OCI-LY3 (cell line): ENCODE measurements around the gene ZSCAN1.

Experiments used
- H2AFZ ChIP-seq: fragments of 200-600, 300-600 bp; shearing (Covaris generic); 2 replicates; pipeline ENCODE4 v1.6.0; 2014; ENCODE audit warnings: antibody characterized with exemption, low read depth, low read length
- H3K27ac ChIP-seq: fragments of 200-600, 300-600 bp; sonication (generic); 2 replicates; pipeline ENCODE4 v1.5.1; 2014; ENCODE audit warnings: mild to moderate bottlenecking, low read length, moderate library complexity, mixed read lengths
- H3K27me3 ChIP-seq: fragments of 200-600, 300-600 bp; sonication (generic); 2 replicates; pipeline ENCODE4 v1.6.1; 2014; ENCODE audit warnings: low read depth, low read length, mixed read lengths
- H3K36me3 ChIP-seq: fragments of 200-600, 300-600 bp; sonication (generic); replicated peaks from 2 replicates; pipeline ENCODE3; 2014; ENCODE audit warnings: low read depth, low read length, mixed read lengths
- H3K4me1 ChIP-seq: fragments of 300-600, 200-600 bp; sonication (generic); 2 replicates; pipeline ENCODE4 v1.6.1; 2014; ENCODE audit warnings: low read length, mixed read lengths
- H3K4me2 ChIP-seq: fragments of 200-600, 300-600 bp; sonication (generic); 2 replicates; pipeline ENCODE4 v1.6.1; 2014; ENCODE audit warnings: low read length, mixed read lengths
- H3K4me3 ChIP-seq: fragments of 300-600, 200-600 bp; sonication (generic); 2 replicates; pipeline ENCODE4 v1.5.1; 2014; ENCODE audit warnings: antibody characterized with exemption, mild to moderate bottlenecking, low read length, moderate library complexity
- H3K79me2 ChIP-seq: fragments of 300-600, 200-600 bp; shearing (Covaris generic); 2 replicates; pipeline ENCODE4 v1.6.1; 2014; ENCODE audit warnings: mild to moderate bottlenecking, low read length, mixed read lengths
- H3K9ac ChIP-seq: fragments of 300-600, 200-600 bp; shearing (Covaris generic); 2 replicates; pipeline ENCODE4 v1.6.0; 2014; ENCODE audit warnings: mild to moderate bottlenecking, low read length, moderate library complexity
- H3K9me3 ChIP-seq: fragments of 200-600, 300-600 bp; shearing (Covaris generic); 2 replicates; pipeline ENCODE4 v1.6.1; 2014; ENCODE audit warnings: low read length, mixed read lengths; ENCODE audit not compliant: insufficient read depth
- H4K20me1 ChIP-seq: fragments of 200-600, 300-600 bp; sonication (generic); 2 replicates; pipeline ENCODE4 v1.6.1; 2016; ENCODE audit warnings: low read length, mixed read lengths; ENCODE audit not compliant: insufficient read depth
- CTCF ChIP-seq: fragments of 200-600, 300-600 bp; sonication (generic); IDR thresholded peaks from 2 replicates; pipeline ENCODE4 v1.5.1; 2014; ENCODE audit warnings: antibody characterized with exemption, low read length, low read depth
- EZH2phosphoT487 ChIP-seq: fragments of 200-600 bp; shearing (Covaris generic); IDR thresholded peaks from 2 replicates; pipeline ENCODE4 v1.6.1; 2018; ENCODE audit warnings: antibody characterized with exemption, mixed run types, low read depth

Gene ZSCAN1

DNA sequence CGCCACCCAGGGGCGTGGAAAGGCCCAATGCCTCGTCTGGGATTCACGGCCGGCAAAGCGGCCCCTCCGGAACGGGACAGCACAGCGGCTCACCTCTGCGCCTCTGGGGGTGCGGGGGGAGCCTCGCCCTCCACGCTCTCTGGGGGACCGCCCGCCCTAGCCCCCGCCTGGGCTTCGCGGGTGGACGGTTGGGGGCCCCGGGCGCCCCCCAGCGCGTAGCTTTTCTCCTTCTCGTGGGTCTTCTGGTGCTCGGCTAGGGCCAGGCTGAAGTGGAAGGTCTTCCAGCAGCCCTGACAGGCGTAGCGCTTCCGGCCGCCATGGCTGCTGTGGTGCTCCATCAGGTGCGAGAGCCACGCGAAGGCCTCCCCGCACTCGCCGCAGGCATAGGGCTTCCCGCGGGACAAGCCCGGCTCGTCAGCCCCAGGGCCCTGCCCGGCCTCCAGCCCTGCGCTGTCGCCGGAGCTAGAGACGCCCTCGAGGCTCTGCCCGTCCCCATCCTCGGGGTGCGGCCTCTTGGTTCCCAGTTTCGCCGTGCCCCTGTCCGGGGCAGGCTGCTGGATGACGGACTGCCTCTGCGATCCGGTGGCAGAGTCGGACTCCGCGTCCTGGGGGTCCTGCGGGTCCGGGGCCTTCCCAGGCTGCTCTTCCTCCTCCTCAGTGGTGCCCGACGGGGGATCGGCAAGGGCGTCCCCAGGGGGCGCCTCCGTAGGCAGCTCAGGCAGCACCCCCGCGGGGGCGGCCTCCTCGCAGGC, 50.9 kb downstream of the ZSCAN1 start:
- Histone ChIP-seq H3K4me3 (no peak overlapping the region), H2AFZ (no peak overlapping the region), H3K9ac (no peak overlapping the region), H4K20me1 (no peaks in the 10 kb centered on the region), H3K27ac (no peak overlapping the region), H3K36me3 (no peaks in the 10 kb centered on the region), H3K9me3 (peaks cover 31% of the 10 kb centered on the region), H3K4me1 (no peaks in the 10 kb centered on the region), H3K4me2 (no peak overlapping the region), H3K27me3 (no peaks in the 10 kb centered on the region), H3K79me2 (no peaks in the 10 kb centered on the region)
- TF ChIP-seq EZH2phosphoT487 (no peak), CTCF (no peak)

DNA sequence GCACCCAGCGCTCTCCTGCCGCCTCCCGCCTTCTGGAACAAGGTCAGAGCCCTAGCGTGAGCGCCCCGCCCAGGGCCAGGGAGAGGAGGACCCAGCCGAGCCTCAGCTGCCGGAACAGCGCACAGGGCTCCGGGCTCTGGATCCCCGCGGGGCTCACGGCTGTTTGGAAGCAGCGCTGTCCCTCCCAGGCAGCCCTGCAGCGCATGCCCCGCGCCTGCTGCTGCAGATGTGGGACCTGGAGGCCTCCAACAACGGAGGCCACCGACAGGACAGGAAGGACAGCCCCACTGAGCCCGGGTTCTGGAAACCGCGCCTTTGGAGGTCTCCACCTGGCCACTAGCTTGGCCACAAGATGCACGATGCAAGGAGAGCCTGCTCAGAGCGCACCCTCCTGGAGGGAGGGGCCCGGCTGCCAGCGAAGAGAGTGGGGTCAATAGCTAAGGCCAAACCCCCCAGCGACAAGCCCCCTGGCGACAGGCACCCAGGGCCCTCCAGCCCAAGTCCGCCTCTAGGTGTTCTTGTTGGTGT, 51.6 kb downstream of the ZSCAN1 start:
- no peaks in the 10 kb centered on the region for H3K27me3 ChIP-seq
- H4K20me1 ChIP-seq = no peaks in the 10 kb centered on the region
- no peaks in the 10 kb centered on the region for H3K4me1 ChIP-seq
- H3K79me2 ChIP-seq = no peaks in the 10 kb centered on the region
- no peak overlapping the region for H2AFZ ChIP-seq
- no peak overlapping the region for H3K9ac ChIP-seq
- H3K4me3 ChIP-seq = no peak overlapping the region
- no peak overlapping the region for H3K27ac ChIP-seq
- no peak overlapping the region for H3K4me2 ChIP-seq
- TF ChIP-seq CTCF (no peak), EZH2phosphoT487 (no peak)
- H3K36me3 ChIP-seq = no peaks in the 10 kb centered on the region
- H3K9me3 ChIP-seq = peaks cover 36% of the 10 kb centered on the region

DNA sequence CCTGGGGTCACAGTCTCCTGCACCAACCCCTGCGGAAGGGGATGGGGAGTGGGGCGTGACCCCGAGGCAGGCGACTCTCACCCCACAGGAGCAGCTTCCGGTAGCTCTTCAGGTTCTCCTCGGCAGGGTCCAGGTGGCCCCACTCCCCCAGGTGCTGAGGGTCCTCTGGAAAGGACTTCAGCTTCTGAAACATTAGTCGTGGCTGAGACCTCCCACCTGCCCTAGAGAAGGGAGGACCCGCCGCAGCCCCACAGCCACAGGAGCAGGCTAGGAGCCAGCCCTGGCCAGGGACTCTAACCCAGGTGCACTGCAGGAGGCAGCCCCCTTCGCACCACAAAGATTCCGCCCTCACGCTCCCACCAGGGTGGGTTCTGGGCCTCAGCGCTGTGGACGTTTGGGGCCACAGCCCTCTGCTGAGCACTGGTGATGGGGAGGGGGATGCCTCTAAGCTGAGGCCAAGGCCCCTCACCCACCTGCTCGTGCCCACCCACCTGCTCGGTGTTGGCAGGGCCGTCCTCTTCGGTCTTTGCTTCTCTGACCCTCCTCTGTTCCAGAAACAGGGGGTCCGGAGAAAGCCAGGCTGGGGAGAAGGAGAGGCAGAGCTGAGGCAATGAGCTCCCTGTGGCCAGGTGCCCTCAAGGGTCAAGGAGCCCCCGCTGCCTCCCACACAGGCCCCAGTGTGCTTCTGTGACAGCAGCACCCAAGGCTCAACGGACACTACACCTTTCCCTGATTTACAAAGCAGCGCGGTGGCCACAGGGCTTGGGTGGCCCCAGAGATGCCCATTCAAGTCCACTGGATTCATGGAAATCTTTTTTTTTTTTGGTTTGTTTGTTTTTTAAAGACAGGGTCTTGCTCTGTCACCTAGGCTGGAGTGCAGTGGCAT, 53.2 kb downstream of the ZSCAN1 start:
- H3K4me1 ChIP-seq = no peaks in the 10 kb centered on the region
- H3K4me2 ChIP-seq = no peak overlapping the region
- no peaks in the 10 kb centered on the region for H4K20me1 ChIP-seq
- no peaks in the 10 kb centered on the region for H3K27me3 ChIP-seq
- H2AFZ ChIP-seq = no peak overlapping the region
- H3K9me3 ChIP-seq = peaks cover 39% of the 10 kb centered on the region
- no peak overlapping the region for H3K9ac ChIP-seq
- peaks cover 3% of the 10 kb centered on the region for H3K36me3 ChIP-seq
- H3K79me2 ChIP-seq = no peaks in the 10 kb centered on the region
- TF ChIP-seq CTCF (no peak), EZH2phosphoT487 (no peak)
- no peak overlapping the region for H3K4me3 ChIP-seq
- no peak overlapping the region for H3K27ac ChIP-seq

GRCh38 chr19:58088521-58089052, 54.8 kb downstream of the ZSCAN1 start:
- H3K36me3 ChIP-seq = peaks cover 3% of the 10 kb centered on the region
- H3K27ac ChIP-seq = no peak overlapping the region
- H3K79me2 ChIP-seq = no peaks in the 10 kb centered on the region
- H3K9me3 ChIP-seq = peaks cover 40% of the 10 kb centered on the region
- no peaks in the 10 kb centered on the region for H3K27me3 ChIP-seq
- no peak overlapping the region for H2AFZ ChIP-seq
- H4K20me1 ChIP-seq = no peaks in the 10 kb centered on the region
- no peak overlapping the region for H3K4me3 ChIP-seq
- TF ChIP-seq CTCF (no peak), EZH2phosphoT487 (no peak)
- no peak overlapping the region for H3K9ac ChIP-seq
- H3K4me1 ChIP-seq = no peaks in the 10 kb centered on the region
- H3K4me2 ChIP-seq = no peak overlapping the region
